ENCODE measurements around the gene ATP11C.

The ATP11C gene

GRCh38 chrX:139932901-139933796, at the start of gene ATP11C:
ATP11C (minus strand) TSS chrX:139933053; CDS start chrX:139932042, 1,011 bp downstream.
- peak within 1 kb of the TSS; percentile 85 to 99 for H3K27ac ChIP-seq
- no peak for TF ChIP-seq CTCF (IDR thresholded peaks at IDR 0.05)
- DNase-seq (ENCODE audit: low spot score), result peak; percentile 90
- peak within 1 kb of the TSS; percentile 94 for H3K4me3 ChIP-seq

GRCh38 chrX:139974471-139974870, 41.6 kb upstream of the ATP11C start:
- H3K27ac ChIP-seq, result no peak overlapping the region
- no peak for TF ChIP-seq CTCF (IDR thresholded peaks at IDR 0.05)
- no peak for DNase-seq (ENCODE audit: low spot score)
- H3K4me3 ChIP-seq, result no peak overlapping the region

GRCh38 chrX:139972629-139973624, 40.1 kb upstream of the ATP11C start:
- TF ChIP-seq CTCF (IDR thresholded peaks at IDR 0.05), result no peak
- no peak for DNase-seq (ENCODE audit: low spot score)
- H3K27ac ChIP-seq, result no peak overlapping the region
- no peak overlapping the region for H3K4me3 ChIP-seq

- no peak for TF ChIP-seq CTCF (IDR thresholded peaks at IDR 0.05)
- H3K4me3 ChIP-seq, result no peak overlapping the region
- no peak for DNase-seq (ENCODE audit: low spot score)
- no peak overlapping the region for H3K27ac ChIP-seq
Observed at GRCh38 chrX:139972113-139972512, 39.3 kb upstream of the ATP11C start.

- Histone ChIP-seq H3K27ac (no peak overlapping the region), H3K4me3 (no peak overlapping the region)
- no peak for DNase-seq (ENCODE audit: low spot score)
- no peak for TF ChIP-seq CTCF (IDR thresholded peaks at IDR 0.05)
Observed at GRCh38 chrX:139971394-139971749, 38.5 kb upstream of the ATP11C start.

- Histone ChIP-seq H3K27ac (no peak overlapping the region), H3K4me3 (no peak overlapping the region)
- TF ChIP-seq CTCF (IDR thresholded peaks at IDR 0.05), result no peak
- DNase-seq (ENCODE audit: low spot score), result no peak
Observed at GRCh38 chrX:139969286-139969685, 36.4 kb upstream of the ATP11C start.

Measured in coronary artery (tissue), 2 donors.